ENCODE measurements around the gene HAO1.
A peak's percentile ranks its signal among the peaks of the same experiment; 100 is the strongest.

- TF ChIP-seq POLR2A (IDR thresholded peaks at IDR 0.05): peak; percentile 67
- no peak for TF ChIP-seq CTCF (IDR thresholded peaks at IDR 0.05)
Observed at GRCh38 chr20:7938058-7938457, 2.2 kb downstream of the HAO1 start.

Data from right lobe of liver (tissue), 4 donors.